Measurements from ENCODE around the gene LNPEP.

- TF ChIP-seq EZH2 (IDR thresholded peaks at IDR 0.05; ENCODE audit: insufficient read depth, poor library complexity, severe bottlenecking) (no peak), EZH2phosphoT487 (IDR thresholded peaks at IDR 0.05; ENCODE audit: insufficient read depth, low read depth) (no peak)
These were observed 30.9 kb downstream of the LNPEP start for GRCh38 chr5:96966801-96967200.

All from GM23248 (cell line).